Jurkat, Clone E6-1 (cell line): ENCODE data around the gene APP.
A peak's percentile ranks its signal among the peaks of the same experiment; 100 is the strongest.

Experiments used
- DNase-seq: peaks from one replicate; pipeline ENCODE4 v3.0.0-alpha.2; 2011; ENCODE audit warnings: low read depth, low spot score
- H3K4me3 ChIP-seq: 2 replicates; pipeline ENCODE4 v1.5.1; 2011; ENCODE audit warnings: mild to moderate bottlenecking, low read length, control low read depth, moderate library complexity

Gene APP

GRCh38 chr21:25867061-25867460 is 303.5 kb downstream of the APP start:
- no peak overlapping the region for H3K4me3 ChIP-seq
- DNase-seq, result no peak

GRCh38 chr21:25863747-25864146 is 306.8 kb downstream of the APP start:
- H3K4me3 ChIP-seq, result no peak overlapping the region
- DNase-seq, result no peak

- no peak for DNase-seq
- H3K4me3 ChIP-seq, result no peak overlapping the region
Measured at GRCh38 chr21:25863031-25863430, 307.5 kb downstream of the APP start.

GRCh38 chr21:25862596-25862995 is 308.0 kb downstream of the APP start:
- DNase-seq, result peak; percentile 68
- H3K4me3 ChIP-seq, result no peak overlapping the region

- DNase-seq, result no peak
- no peak overlapping the region for H3K4me3 ChIP-seq
Measured at GRCh38 chr21:25862112-25862511, 308.5 kb downstream of the APP start.

- H3K4me3 ChIP-seq, result no peak overlapping the region
- no peak for DNase-seq
Measured at GRCh38 chr21:25859235-25859929, 311.2 kb downstream of the APP start.

GRCh38 chr21:25858325-25858724 is 312.2 kb downstream of the APP start:
- H3K4me3 ChIP-seq, result no peak overlapping the region
- DNase-seq, result no peak

- DNase-seq, result no peak
Measured at GRCh38 chr21:25857308-25858074, 313.1 kb downstream of the APP start.

GRCh38 chr21:25855576-25855975 is 315.0 kb downstream of the APP start:
- H3K4me3 ChIP-seq, result no peak overlapping the region
- peak; percentile 14 for DNase-seq

More at GRCh38 chr21:25857308-25858074, 313.1 kb downstream of the APP start:
- H3K4me3 ChIP-seq, result no peak overlapping the region

GRCh38 chr21:25850126-25850842 is 320.3 kb downstream of the APP start:
- H3K4me3 ChIP-seq, result no peak overlapping the region
- peak; percentile 39 for DNase-seq

GRCh38 chr21:25848309-25848708 is 322.3 kb downstream of the APP start:
- H3K4me3 ChIP-seq, result no peak overlapping the region
- DNase-seq, result no peak

- H3K4me3 ChIP-seq, result no peak overlapping the region
- no peak for DNase-seq
Measured at GRCh38 chr21:25845729-25846256, 324.8 kb downstream of the APP start.

GRCh38 chr21:25842925-25843324 is 327.6 kb downstream of the APP start:
- no peak overlapping the region for H3K4me3 ChIP-seq
- DNase-seq, result no peak

- DNase-seq, result no peak
- no peak overlapping the region for H3K4me3 ChIP-seq
Measured at GRCh38 chr21:25838809-25839208, 331.8 kb downstream of the APP start.

GRCh38 chr21:25837533-25838265 is 332.9 kb downstream of the APP start:
- no peak for DNase-seq
- no peak overlapping the region for H3K4me3 ChIP-seq

- no peak for DNase-seq
- H3K4me3 ChIP-seq, result no peak overlapping the region
Measured at GRCh38 chr21:25836396-25836795, 334.2 kb downstream of the APP start.

GRCh38 chr21:25834381-25834780 is 336.2 kb downstream of the APP start:
- no peak for DNase-seq
- no peak overlapping the region for H3K4me3 ChIP-seq

- no peak overlapping the region for H3K4me3 ChIP-seq
- no peak for DNase-seq
Measured at GRCh38 chr21:25831300-25831960, 339.1 kb downstream of the APP start.
